ENCODE results near the gene RBM47. TPM values are rescaled to one million over a fixed set of nuclear protein-coding genes. Genes with fewer than 3 reads are reported as not detected.
"Not testable (repeated sequence)": the region's sequence is repeated elsewhere in the genome, so short reads cannot be mapped to it uniquely, and the experiment has no call there.

The RBM47 gene
- polyA plus RNA-seq, 4 donors, result 79.7 to 96.0 (median 82.0) TPM

DNA sequence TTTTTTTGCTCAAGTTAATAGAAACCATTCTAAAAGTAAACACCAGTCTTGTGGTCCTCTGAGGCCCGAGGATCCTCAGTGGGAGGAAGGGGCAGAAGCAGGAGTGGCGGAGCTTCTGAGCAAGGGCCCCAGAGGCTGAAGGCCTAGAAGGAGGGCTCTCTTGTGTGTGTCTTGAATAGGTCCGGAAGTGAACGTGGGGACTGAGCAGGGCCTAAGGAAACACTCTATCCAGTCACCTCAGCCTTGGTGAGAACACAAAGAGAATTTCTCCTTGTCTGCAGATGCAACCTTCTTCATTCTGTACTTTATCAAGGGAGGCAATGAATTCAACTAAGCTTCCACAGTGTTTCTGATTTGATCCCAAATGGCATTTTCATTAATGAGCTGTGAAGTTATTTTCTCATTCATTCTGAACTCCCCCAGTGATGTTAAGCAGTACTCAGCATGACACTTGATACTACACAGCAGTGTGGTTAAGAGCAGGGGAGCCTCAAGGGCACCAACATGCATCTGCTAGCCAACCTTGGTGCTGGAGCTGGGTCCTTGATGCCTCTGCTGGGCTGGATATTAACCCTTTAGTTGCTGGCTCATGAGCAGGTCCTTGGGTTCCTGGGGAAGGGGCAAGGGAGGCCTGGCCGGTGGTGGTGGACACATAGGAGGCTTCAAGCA lies 64.7 kb downstream of the RBM47 start:
- no peak for DNase-seq (ENCODE audit: low read depth in 4 of 4, low spot score in 2 of 4)

DNA sequence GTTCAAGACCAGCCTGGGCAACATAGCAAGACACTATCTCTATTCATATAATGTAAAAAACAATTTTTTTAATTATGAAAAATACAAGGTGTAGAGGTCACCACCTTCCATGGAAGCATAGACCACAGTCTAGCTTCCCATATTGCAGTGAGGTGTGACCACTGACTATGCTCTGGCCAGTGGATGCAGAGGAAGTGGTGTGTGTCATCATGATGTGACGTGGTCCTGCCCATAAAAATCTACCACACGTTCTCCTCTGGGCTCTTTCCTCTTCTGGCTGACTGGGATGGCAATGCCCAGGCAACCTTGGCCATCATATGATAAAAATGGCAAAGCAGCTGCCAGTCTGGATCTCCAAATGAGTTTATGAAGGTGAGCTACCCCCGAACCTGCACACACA lies 65.7 kb downstream of the RBM47 start:
- no peak for DNase-seq (ENCODE audit: low read depth in 4 of 4, low spot score in 2 of 4)

DNA sequence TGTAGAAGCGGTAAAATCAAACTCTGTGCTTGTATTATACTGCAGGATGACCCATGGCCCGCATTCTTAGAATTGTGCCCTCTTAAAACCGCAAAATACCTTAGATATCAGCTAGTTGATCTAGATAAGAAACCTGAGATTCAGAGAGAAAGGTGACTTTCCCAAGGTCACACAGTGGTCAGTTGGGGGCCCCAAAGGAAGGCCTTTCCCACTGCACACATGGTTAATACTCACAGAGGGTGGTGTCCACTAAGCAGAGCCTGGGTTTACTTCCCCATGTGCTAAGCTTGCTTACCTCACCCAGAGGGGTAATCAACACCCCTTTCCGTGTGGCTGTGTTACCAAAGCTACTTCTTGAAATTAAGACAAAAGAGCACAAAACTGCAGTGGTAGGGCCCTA lies 66.3 kb downstream of the RBM47 start:
- DNase-seq (ENCODE audit: low read depth in 4 of 4, low spot score in 2 of 4), result no peak

DNA sequence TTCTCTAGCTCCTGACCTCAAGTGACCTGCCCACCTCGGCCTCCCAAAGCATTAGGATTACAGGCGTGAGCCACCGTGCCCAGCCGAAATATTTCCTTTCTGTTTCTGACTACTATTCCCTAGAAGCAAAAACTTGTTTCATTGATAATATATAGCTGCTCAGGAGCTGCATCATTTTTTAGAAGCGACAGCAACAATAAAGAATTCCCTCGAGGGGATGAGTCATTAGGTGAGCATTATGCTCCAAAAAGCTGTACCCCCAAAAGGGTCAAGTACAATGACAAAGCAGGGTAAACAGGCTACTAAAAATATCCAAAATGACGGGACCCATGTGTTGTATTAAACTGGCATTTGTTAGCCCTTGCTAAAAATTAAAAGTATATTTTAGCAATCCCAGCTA lies 67.0 kb downstream of the RBM47 start:
- DNase-seq (ENCODE audit: low read depth in 4 of 4, low spot score in 2 of 4), result no peak

DNA sequence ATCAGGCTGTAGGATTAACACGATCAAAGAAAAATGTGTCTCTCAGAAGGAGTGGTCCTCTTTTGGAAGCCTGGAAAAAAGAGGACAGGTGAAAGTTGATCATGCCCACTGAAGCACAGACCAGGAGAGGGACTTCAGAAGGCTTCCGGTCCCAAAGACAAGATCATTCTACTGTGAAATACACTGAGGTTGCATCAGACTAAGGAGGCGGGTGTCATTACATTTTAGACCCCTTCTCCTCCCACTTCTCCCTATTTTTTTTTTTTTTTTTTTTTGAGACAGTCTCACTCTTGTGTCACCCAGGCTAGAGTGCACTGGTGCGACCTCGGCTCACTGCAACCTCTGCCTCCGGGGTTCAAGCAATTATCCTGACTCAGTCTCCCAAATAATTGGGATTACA lies 67.5 kb downstream of the RBM47 start:
- no peak for DNase-seq (ENCODE audit: low read depth in 4 of 4, low spot score in 2 of 4)

DNA sequence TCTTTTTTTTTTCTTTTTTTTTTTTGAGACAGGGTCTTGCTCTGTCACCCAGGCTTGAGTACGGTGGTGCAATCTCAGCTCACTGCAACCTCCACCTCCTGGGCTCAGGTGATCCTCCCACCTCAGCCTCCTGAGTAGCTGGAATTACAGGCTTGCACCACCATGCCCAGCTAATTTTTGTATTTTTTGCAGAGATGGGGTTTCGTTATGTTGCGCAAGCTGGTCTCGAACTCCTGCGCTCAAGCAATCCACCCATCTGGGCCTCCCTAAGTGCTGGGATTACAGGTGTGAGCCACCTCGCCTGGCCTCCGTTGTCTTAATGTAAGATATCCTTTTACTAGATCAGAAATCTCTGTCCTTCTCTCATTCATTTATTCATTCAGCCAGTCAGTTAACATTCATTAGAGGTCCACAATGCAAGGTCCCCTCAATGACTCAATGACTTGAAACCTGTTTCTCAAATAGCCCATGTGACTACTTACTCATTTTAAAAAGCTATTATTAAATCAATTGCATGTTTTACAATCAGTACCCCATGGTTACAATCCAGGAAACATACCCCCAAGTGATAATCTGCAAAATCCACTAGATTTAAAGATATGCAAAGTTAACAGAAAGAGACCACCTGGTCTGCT lies 68.0 kb downstream of the RBM47 start:
- not testable (repeated sequence) for DNase-seq (ENCODE audit: low read depth in 4 of 4, low spot score in 2 of 4)

DNA sequence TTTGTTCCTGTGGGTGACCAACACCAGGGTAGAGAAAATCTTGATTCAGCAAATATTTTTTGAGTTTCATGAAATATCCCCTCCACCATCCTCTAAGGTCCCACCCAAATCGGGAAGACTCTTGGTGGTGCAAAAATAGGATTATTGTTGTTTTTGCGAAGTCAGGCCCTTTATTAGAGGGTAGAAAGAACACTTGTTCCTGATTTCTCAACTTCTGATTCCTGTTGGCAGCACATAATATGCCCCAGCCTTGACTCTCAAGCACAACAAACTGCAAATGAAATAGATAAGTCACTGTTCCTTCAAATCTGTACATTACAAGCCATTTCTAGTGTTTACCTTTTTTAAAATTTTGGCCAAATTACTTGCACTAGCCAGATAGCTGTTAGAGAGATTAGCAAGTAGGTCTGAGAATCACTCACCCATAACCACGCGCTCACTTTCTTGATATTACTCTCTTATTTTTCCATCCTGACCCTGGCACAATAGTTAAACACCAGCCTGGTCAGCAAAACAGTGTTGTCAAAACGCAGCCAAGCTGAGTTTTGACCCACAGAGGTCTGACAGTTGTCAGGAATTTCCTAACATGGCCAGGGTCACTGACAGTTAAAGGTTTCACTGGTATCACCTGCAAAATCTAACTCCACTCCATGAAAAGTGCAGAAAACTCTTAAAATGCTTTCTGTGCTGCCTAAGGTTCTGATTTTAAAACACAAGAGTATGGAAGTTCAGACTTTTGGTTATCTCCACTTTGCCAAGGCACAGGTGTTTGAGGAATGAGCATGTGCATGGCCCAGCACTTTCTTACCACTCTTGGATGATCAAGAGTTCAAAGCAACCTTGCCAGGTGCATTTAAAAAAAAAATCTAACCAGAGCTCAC lies 69.8 kb downstream of the RBM47 start:
- DNase-seq (ENCODE audit: low read depth in 4 of 4, low spot score in 2 of 4), result no peak

DNA sequence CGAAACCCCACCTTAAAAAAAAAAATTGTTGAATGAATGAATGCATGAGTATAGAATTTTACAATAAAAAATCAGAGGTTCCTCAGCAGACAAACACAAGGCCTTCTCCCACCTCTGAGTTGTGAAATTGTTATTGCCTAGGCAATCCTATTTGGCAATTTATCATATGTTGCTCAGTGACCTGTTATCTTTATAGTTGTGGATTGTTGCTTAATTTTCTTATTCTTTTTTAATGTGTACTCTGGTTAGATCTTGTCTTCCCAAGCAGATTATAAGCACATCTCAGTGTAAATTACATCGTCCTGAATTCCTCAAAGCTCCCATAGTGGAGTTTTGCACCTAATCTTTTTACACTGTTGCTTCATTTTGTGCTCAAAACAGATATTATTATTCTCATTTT lies 71.9 kb downstream of the RBM47 start:
- no peak for DNase-seq (ENCODE audit: low read depth in 4 of 4, low spot score in 2 of 4)

DNA sequence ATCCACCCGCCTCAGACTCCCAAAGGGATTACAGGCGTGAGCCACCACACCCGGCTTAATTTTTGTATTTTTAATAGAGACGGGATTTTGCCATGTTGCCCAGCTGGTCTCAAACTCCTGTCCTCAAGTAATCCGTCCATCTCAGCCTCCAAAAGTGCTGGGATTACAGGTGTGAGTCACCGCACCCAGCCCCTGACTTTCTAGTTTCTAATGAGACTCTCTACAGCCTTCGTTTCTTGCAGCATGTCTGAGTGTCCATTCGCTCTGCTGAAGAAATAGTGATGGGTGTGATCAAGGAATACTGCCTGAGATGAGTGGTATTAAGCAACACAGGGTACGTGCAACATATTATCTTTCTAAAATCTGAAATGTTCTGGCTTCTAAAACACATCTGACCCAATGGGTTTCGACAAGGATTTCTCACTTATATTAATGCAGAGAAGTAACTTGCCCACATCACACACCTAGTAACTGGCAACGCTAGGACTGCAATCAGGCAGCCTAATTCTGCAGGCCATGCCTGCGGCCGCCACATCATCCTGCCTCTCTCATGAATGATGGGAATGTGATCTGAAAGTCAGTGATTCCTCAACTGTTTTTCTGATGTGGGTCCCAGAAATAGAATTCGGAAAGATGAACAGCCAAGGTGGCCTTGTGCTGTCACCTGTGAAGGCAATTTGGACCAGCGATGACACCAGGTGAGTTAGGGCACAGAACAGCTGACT lies 74.3 kb downstream of the RBM47 start:
- DNase-seq (ENCODE audit: low read depth in 4 of 4, low spot score in 2 of 4), result no peak

DNA sequence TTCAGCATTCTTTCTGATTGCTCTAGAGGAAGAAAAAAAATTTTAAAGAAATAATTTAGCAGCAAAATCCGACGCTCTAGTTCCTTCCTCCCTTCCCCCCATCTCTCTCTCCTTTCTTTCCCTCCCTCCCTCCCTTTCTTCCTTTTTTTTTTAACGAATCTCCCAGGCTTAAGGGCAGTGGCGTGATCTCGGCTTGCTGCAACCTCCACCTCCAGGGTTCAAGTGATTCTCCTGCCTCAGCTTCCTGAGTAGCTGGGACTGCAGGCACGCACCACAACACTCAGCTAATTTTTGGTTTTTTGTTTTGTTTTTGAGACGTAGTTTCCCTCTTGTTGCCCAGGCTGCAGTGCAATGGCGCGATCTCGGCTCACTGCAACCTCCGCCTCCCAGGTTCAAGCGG lies 75.0 kb downstream of the RBM47 start:
- not testable (repeated sequence) for DNase-seq (ENCODE audit: low read depth in 4 of 4, low spot score in 2 of 4)

DNA sequence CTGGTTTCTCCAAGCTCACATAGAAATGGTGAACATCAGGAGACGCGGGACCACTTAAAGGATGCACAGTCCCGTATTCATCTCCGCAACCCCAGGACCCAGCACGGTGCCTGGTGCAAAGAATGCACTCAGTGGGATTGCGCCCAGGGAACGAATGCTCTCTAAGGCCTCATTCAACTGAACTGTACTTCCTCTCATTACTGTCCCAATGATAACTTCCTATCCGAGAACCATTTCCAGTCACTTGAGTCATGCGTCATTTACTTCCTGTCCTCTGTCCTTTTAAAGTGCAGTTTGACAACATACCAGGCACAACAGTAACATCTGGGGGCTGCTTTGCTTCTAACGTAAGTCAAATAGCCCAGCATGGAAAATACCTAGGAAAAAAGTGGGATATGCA lies 75.7 kb downstream of the RBM47 start:
- DNase-seq (ENCODE audit: low read depth in 4 of 4, low spot score in 2 of 4), result no peak

DNA sequence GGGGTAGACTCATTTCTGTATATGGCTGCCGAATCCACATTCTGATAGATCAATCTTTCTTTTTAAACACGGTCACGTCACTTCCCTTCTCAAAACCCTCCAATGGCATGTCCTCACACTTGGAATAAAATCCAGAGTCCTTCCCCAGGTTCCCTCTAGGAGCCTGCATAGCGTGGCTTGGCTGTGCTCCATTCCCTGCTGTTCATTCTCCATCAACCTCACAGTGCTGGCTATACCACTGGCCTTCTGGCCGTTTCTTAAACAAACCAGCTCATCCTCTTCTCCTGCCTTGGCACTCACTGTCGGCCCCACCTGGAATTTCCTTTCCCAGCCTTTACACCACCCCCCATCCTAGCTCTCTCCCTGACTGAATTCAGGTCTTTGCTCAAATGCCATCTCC lies 77.1 kb downstream of the RBM47 start:
- no peak for DNase-seq (ENCODE audit: low read depth in 4 of 4, low spot score in 2 of 4)

DNA sequence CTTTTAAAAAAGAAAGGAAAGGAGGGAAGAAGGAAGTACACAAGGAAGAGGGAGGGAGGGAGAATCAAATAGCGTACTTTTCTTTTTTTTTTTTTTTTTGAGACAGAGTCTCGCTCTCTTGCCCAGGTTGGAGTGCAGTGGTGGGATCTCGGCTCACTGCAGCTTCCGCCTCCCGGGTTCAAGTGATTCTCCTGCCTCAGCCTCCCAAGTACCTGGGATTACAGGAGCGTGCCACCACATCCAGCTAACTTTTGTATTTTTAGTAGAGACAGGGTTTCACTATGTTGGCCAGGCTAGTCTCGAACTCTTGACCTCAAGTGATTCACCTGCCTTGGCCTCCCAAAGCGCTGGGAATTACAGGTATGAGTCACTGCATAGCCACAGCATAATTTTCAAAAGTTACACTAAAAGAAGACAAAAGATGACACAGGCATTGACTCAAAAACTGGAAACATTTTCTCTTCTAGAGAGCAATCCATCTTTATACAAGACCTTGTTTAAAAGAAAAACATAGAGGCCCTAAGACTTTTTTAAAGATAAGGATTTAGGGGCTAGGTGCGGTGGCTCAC lies 78.0 kb downstream of the RBM47 start:
- DNase-seq (ENCODE audit: low read depth in 4 of 4, low spot score in 2 of 4), result not testable (repeated sequence)

DNA sequence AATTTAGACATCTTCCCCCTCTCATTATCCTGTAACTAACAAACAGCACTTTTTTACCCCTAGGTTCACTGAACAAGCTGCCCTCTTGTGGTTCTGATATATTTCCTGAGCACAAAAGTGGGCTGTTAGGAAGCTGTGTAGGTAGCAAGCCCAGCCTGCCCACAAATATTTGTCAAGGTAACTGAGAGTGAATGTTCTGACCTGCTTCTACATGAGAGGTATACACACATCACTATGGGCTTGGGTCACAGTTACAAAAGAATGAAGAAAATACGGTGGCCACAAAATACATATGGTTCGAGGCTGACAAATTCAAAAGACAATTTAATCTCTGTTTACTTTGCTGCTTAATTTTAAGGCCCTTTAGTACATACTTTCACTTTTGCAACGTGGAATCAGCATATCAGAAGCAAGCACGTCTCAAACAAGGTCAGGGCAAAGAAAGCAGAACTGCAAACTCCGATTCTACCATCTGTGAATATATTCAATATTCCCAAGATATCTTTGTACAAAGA lies 78.7 kb downstream of the RBM47 start:
- no peak for DNase-seq (ENCODE audit: low read depth in 4 of 4, low spot score in 2 of 4)

DNA sequence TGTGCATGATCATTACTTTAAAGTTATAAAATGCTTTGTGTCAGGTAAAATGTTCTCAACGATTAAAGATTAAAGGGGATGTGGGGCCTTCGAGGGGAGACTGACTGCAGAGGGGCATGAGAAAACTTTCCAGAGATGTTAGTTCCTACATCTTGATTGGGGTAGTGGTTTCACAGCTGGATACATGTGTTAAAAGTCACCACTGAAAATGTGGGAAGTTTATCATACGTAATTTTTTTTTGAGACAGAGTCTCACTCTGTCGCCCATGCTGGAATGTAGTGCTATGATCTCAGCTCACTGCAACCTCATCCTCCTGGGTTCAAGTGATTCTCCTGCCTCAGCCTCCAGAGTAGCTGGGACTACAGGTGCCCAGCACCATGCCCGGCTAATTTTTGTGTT lies 79.5 kb downstream of the RBM47 start:
- no peak for DNase-seq (ENCODE audit: low read depth in 4 of 4, low spot score in 2 of 4)

DNA sequence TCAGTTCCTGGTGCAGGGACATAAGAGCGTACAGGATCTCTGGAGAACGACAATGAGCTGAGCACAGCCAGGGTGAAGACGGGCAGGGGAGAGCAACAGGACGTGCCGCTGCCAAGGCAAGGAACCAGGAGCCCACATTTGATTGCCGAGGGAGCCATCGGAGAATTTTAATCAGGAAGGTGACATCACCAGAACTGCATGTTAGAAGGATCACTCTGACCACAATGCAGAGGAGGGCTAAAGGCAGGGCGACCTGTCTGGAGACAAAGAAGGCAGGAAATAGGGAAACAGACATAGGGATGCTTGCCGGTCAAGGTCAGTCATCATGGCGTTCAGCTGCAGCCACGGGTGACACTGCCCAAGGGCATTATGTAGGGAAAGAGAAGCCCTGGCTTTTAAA lies 81.4 kb downstream of the RBM47 start:
- DNase-seq (ENCODE audit: low read depth in 4 of 4, low spot score in 2 of 4), result no peak

DNA sequence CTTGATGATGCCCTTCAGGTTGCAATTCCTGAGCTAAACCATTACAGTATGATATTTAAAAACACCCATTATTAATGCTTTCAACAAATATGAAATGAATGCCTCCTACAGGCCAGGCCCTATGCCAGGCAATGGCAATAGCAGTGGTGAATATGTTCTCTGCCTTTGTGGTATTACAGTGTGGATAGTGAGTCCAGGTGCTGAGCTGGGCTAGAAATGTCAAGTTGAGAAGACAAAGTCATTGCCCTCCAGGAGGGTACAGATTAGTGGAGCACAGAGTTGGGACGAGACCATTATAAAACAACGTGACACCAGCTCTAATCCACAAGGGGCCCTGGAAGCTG lies 81.9 kb downstream of the RBM47 start:
- no peak for DNase-seq (ENCODE audit: low read depth in 4 of 4, low spot score in 2 of 4)

DNA sequence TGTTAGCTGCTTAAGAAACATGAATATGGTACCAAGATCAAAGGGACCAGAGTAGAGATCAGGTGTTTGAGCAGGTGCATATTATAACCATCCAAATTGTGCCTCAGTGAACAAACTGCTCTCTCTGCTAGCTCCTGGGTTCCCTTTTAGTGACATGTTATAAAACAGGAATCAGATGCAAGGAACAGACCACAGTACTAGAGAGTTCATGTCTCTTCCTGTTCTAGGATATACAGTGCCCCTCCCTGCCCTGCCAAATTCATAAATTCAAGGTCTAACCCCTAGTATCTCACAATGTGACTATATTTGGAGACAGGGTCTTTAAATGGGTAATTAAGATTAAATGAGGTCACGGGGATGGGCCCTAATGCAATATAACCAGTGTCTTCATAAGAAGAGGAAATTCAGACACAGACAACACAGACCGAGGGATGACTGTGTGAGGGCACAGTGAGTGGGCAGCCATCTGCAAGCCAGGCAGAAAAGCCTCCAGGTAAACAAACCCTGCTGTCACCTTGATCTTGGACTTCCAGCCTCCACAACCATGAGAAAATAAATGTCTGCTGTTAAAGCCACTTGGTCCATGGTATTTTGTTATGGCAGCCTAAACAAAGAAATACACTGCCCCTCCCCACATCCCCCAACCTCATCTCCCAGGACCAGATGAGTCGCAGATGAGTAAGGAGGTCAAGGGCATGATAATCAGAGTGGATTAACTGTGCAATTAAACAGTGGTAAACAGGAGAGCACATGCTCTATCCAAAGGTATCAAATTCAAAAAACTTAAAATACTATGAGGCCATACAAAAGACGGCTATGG lies 82.5 kb downstream of the RBM47 start:
- no peak for DNase-seq (ENCODE audit: low read depth in 4 of 4, low spot score in 2 of 4)

DNA sequence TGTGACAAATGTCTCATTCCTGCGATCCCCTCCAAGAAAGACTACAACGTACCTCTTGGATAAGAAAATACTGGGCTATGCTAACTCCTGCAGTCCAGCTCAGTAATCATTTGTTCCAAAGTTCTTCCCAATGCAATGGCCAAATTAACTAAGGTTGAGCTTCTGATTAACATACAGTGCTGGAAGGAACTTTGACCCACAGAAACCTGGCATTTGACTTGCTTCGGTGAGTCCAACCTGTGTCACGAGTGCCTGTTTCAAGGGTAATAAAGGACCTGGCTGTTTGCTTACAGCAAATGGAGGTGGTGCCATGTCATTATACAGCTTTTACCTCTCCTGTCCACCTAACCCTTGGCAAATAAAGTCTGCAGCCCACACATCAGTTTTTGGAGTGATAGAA lies 83.2 kb downstream of the RBM47 start:
- no peak for DNase-seq (ENCODE audit: low read depth in 4 of 4, low spot score in 2 of 4)

DNA sequence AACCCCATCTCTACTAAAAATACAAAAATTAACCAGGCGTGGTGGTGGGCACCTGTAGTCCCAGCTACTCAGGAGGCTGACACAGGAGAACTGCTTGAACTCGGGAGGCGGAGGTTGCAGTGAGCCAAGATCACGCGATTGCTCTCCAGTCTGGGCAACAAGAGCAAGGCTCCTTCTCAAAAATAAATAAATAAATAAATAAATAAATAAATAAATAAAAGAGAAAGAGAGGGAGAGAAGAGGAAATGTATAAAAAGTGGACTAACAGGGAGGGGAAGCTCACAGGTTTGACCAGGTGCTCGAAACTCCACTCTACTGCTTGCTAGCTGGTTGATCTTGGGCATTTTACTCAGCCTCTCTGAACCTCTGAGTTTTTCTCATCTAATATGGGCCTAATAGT lies 84.2 kb downstream of the RBM47 start:
- not testable (repeated sequence) for DNase-seq (ENCODE audit: low read depth in 4 of 4, low spot score in 2 of 4)
